Prostate gland (tissue), 2 donors: ENCODE measurements around the gene UTP4.

Experiments
- POLR2A ChIP-seq: fragments of 450-650 bp; IDR thresholded peaks from one replicate; pipeline ENCODE4 v1.6.1; 2016; ENCODE audit warnings: antibody characterized with exemption, mild to moderate bottlenecking
- POLR2AphosphoS5 ChIP-seq: sonication (generic); formaldehyde crosslinking; IDR thresholded peaks from one replicate; pipeline ENCODE4 v1.6.1; 2017; ENCODE audit warnings: antibody characterized with exemption
- TF ChIP-seq, protein P1 (sequence below), 4 experiments: fragments of 200-600 bp in 2 of 4; fragments of 450-650 bp in 2 of 4; sonication (generic) in 2 of 4; IDR thresholded peaks; 1 replicate in 3 of 4; 2 replicates in 1 of 4; pipeline ENCODE4 v1.5.1; 2016 to 2019; ENCODE audit warnings: antibody characterized with exemption in 4 of 4, mild to moderate bottlenecking in 2 of 4, moderate library complexity in 2 of 4

DNA sequence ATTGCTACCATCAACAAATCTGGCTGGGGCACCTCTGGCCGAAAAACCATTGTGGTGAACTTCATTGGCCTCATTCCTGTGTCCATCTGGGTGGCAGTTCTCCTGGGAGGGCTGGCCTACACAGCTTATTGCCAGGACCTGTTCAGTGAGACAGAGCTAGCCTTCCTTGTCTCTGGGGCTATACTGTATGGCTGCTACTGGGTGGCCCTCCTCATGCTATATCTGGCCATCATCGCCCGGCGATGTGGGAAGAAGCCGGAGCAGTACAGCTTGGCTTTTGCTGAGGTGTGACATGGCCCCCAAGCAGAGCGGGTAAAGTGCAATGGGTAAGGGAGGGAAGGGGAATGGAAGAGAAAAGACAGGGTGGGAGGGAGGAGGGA, 17.5 kb upstream of the UTP4 start:
- TF ChIP-seq POLR2A (no peak), POLR2AphosphoS5 (no peak)
- TF ChIP-seq, protein P1, sequence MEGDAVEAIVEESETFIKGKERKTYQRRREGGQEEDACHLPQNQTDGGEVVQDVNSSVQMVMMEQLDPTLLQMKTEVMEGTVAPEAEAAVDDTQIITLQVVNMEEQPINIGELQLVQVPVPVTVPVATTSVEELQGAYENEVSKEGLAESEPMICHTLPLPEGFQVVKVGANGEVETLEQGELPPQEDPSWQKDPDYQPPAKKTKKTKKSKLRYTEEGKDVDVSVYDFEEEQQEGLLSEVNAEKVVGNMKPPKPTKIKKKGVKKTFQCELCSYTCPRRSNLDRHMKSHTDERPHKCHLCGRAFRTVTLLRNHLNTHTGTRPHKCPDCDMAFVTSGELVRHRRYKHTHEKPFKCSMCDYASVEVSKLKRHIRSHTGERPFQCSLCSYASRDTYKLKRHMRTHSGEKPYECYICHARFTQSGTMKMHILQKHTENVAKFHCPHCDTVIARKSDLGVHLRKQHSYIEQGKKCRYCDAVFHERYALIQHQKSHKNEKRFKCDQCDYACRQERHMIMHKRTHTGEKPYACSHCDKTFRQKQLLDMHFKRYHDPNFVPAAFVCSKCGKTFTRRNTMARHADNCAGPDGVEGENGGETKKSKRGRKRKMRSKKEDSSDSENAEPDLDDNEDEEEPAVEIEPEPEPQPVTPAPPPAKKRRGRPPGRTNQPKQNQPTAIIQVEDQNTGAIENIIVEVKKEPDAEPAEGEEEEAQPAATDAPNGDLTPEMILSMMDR (IDR thresholded peaks at IDR 0.05) = no peak
